OCI-LY1 (cell line): ENCODE data around the gene PRAMEF12.

Experiments used
- H2AFZ ChIP-seq: fragments of 200-600 bp; sonication (generic), shearing (Covaris generic); 2 replicates; pipeline ENCODE4 v1.6.0; 2014; ENCODE audit warnings: antibody characterized with exemption, mild to moderate bottlenecking, low read length
- H3F3A ChIP-seq: fragments of 200-600 bp; sonication (generic), shearing (Covaris generic); 2 replicates; pipeline ENCODE4 v1.6.0; 2014; ENCODE audit warnings: mild to moderate bottlenecking, antibody characterized with exemption, low read length, moderate library complexity; ENCODE audit not compliant: insufficient read depth
- H3K27ac ChIP-seq: fragments of 200-600 bp; sonication (generic); 2 replicates; pipeline ENCODE4 v1.5.1; 2014; ENCODE audit warnings: low read length, mixed run types, mild to moderate bottlenecking, low read depth; ENCODE audit not compliant: poor library complexity, severe bottlenecking
- H3K27me3 ChIP-seq: fragments of 200-600 bp; sonication (generic); 2 replicates; pipeline ENCODE4 v1.6.0; 2014; ENCODE audit warnings: antibody characterized with exemption, mild to moderate bottlenecking, low read length, moderate library complexity; ENCODE audit not compliant: insufficient read depth
- H3K36me3 ChIP-seq: fragments of 200-600 bp; sonication (generic); 2 replicates; pipeline ENCODE4 v1.6.1; 2014; ENCODE audit warnings: mild to moderate bottlenecking, antibody characterized with exemption, low read length, moderate library complexity, mixed read lengths; ENCODE audit not compliant: insufficient read depth
- H3K4me1 ChIP-seq: fragments of 200-600 bp; sonication (generic); 2 replicates; pipeline ENCODE4 v1.5.1; 2014; ENCODE audit warnings: mild to moderate bottlenecking, low read length, moderate library complexity; ENCODE audit not compliant: insufficient read depth, severe bottlenecking
- H3K4me2 ChIP-seq: fragments of 200-600 bp; sonication (generic), shearing (Covaris generic); 2 replicates; pipeline ENCODE4 v1.6.1; 2014; ENCODE audit warnings: low read length
- H3K4me3 ChIP-seq: fragments of 200-600 bp; sonication (generic); 2 replicates; pipeline ENCODE4 v1.5.1; 2014; ENCODE audit warnings: low read length, low read depth, mild to moderate bottlenecking, mixed read lengths; ENCODE audit not compliant: poor library complexity, severe bottlenecking
- H3K79me2 ChIP-seq: fragments of 200-600 bp; shearing (Covaris generic); 2 replicates; pipeline ENCODE4 v1.6.1; 2016; ENCODE audit warnings: mixed run types, low read length, mixed read lengths; ENCODE audit not compliant: insufficient read depth
- H3K9ac ChIP-seq: fragments of 200-600 bp; sonication (generic), shearing (Covaris generic); 2 replicates; pipeline ENCODE4 v1.6.1; 2014; ENCODE audit warnings: mild to moderate bottlenecking, low read length, mixed read lengths
- H3K9me2 ChIP-seq: fragments of 200-600 bp; sonication (generic), shearing (Covaris generic); 2 replicates; pipeline ENCODE4 v1.6.1; 2014; ENCODE audit warnings: low read depth, mild to moderate bottlenecking, low read length, mixed read lengths
- H3K9me3 ChIP-seq: fragments of 200-600 bp; shearing (Covaris generic); 2 replicates; pipeline ENCODE4 v1.6.1; 2014; ENCODE audit warnings: low read length, mixed read lengths
- H4K20me1 ChIP-seq: fragments of 200-600 bp; sonication (generic), shearing (Covaris generic); 2 replicates; pipeline ENCODE4 v1.6.0; 2016; ENCODE audit warnings: mild to moderate bottlenecking, low read length; ENCODE audit not compliant: insufficient read depth
- EZH2 ChIP-seq: fragments of 200-600 bp; sonication (generic), shearing (Covaris generic); IDR thresholded peaks from 2 replicates; pipeline ENCODE4 v1.8.0; 2017; ENCODE audit warnings: borderline replicate concordance, mixed run types, mild to moderate bottlenecking, antibody characterized with exemption, low read length, moderate library complexity, mixed read lengths
- TF ChIP-seq, protein P1 (sequence below): fragments of 200-600 bp; sonication (generic), shearing (Covaris generic); IDR thresholded peaks from 2 replicates; pipeline ENCODE4 v1.5.1; 2017; ENCODE audit warnings: mild to moderate bottlenecking, antibody characterized with exemption, low read length, moderate library complexity, mixed read lengths

The PRAMEF12 gene

DNA sequence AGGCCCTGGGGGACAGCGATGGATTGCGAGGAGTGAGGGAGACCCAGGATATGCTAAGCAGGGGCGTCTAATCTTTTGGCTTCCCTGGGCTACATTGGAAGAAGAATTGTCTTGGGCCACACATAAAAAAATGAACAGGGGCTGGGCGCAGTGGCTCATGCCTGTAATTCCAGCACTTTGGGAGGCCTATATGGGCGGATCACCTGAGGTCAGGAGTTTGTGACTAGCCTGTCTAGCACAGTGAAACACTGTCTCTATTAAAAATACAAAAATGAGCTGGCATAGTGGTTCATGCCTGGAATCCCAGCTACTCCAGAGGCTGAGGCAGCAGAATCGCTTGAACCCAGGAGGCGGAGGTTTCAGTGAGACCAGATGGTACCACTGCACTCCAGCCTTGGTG is 10.8 kb upstream of the PRAMEF12 start:
- TF ChIP-seq, protein P1, sequence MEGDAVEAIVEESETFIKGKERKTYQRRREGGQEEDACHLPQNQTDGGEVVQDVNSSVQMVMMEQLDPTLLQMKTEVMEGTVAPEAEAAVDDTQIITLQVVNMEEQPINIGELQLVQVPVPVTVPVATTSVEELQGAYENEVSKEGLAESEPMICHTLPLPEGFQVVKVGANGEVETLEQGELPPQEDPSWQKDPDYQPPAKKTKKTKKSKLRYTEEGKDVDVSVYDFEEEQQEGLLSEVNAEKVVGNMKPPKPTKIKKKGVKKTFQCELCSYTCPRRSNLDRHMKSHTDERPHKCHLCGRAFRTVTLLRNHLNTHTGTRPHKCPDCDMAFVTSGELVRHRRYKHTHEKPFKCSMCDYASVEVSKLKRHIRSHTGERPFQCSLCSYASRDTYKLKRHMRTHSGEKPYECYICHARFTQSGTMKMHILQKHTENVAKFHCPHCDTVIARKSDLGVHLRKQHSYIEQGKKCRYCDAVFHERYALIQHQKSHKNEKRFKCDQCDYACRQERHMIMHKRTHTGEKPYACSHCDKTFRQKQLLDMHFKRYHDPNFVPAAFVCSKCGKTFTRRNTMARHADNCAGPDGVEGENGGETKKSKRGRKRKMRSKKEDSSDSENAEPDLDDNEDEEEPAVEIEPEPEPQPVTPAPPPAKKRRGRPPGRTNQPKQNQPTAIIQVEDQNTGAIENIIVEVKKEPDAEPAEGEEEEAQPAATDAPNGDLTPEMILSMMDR: no peak
- no peak for TF ChIP-seq EZH2
- Histone ChIP-seq H3K4me1 (no peaks in the 10 kb centered on the region), H3K79me2 (no peaks in the 10 kb centered on the region), H3F3A (no peaks in the 10 kb centered on the region), H3K4me2 (no peak overlapping the region), H4K20me1 (no peaks in the 10 kb centered on the region), H3K27me3 (no peaks in the 10 kb centered on the region), H3K9me3 (no peaks in the 10 kb centered on the region), H3K9ac (no peak overlapping the region), H3K36me3 (no peaks in the 10 kb centered on the region), H3K4me3 (no peak overlapping the region), H3K9me2 (no peaks in the 10 kb centered on the region), H3K27ac (no peak overlapping the region), H2AFZ (no peak overlapping the region)

DNA sequence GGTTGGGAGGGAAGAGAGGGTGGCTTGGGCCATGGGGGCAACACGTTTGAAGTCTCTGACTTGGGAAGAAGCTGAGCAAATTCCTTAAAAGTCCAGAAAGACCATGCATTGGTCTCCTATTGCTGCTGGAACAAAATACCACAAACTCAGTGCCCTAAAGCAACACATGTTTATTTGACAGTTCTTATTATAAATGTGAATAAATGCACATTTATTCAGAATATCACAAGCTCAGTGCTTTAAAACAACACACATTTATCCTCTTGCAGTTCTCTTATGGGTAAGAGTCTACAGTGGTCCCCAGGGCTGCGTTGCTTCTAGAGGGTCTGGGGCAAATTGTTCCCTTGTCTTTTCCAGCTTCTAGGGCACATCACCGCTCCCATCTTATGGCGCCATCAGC is 10.1 kb upstream of the PRAMEF12 start:
- TF ChIP-seq, protein P1: no peak
- no peak for TF ChIP-seq EZH2
- no peaks in the 10 kb centered on the region for H4K20me1 ChIP-seq
- H3K9me2 ChIP-seq: no peaks in the 10 kb centered on the region
- H3K27ac ChIP-seq: no peak overlapping the region
- no peaks in the 10 kb centered on the region for H3K27me3 ChIP-seq
- no peaks in the 10 kb centered on the region for H3K79me2 ChIP-seq
- no peak overlapping the region for H3K4me3 ChIP-seq
- H3F3A ChIP-seq: no peaks in the 10 kb centered on the region
- no peaks in the 10 kb centered on the region for H3K36me3 ChIP-seq
- H3K9ac ChIP-seq: no peak overlapping the region
- no peak overlapping the region for H3K4me2 ChIP-seq
- H3K9me3 ChIP-seq: no peaks in the 10 kb centered on the region
- H3K4me1 ChIP-seq: no peaks in the 10 kb centered on the region
- no peak overlapping the region for H2AFZ ChIP-seq

DNA sequence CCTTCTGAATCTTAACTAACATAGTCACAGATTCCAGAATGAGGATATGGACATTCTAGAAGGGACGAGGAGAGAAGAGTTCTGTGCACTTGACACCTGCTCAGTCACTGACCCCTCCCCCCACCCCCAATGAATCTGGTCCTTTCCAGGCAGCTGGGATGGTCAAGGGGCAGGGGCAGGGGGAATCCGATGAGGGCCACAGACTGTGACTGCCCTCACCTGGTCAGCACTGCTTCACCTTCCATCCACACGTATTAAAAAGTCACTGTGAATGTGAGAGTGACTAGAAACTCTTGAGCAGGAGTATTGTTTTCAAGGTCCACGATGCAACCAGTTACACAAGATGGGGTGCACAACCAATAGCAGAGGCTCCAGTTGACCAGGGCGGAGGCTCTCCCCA is 9.5 kb upstream of the PRAMEF12 start:
- no peaks in the 10 kb centered on the region for H3K36me3 ChIP-seq
- no peaks in the 10 kb centered on the region for H3K4me1 ChIP-seq
- no peaks in the 10 kb centered on the region for H3K27me3 ChIP-seq
- H3K27ac ChIP-seq: no peak overlapping the region
- no peak overlapping the region for H3K9ac ChIP-seq
- H3K4me2 ChIP-seq: no peak overlapping the region
- no peaks in the 10 kb centered on the region for H3F3A ChIP-seq
- no peaks in the 10 kb centered on the region for H3K9me2 ChIP-seq
- TF ChIP-seq EZH2: no peak
- TF ChIP-seq, protein P1: no peak
- H2AFZ ChIP-seq: no peak overlapping the region; the same call in 1 of the 2 replicates
- H3K4me3 ChIP-seq: no peak overlapping the region
- H3K79me2 ChIP-seq: no peaks in the 10 kb centered on the region
- no peaks in the 10 kb centered on the region for H3K9me3 ChIP-seq
- H4K20me1 ChIP-seq: no peaks in the 10 kb centered on the region
